NCI-H446 treated with DMSO at 0.1 percent for 48 hours (cell line): ENCODE results near the gene NUP153.
"Not testable (repeated sequence)": the region's sequence is repeated elsewhere in the genome, so short reads cannot be mapped to it uniquely, and the experiment has no call there.

Source experiments
- DNase-seq: peaks from one replicate; lab custom pipeline; 2025; lab: John Stamatoyannopoulos, UW

NUP153 gene

GRCh38 chr6:17601386-17601703 is 105.4 kb downstream of the NUP153 start:
- DNase-seq, result no peak

- DNase-seq, result no peak
Measured at GRCh38 chr6:17600527-17601385, 106.0 kb downstream of the NUP153 start.

GRCh38 chr6:17599877-17600526 is 106.7 kb downstream of the NUP153 start, which contains the start of gene FAM8A1:
Gene FAM8A1, plus strand, starts transcription at chr6:17600302. Its CDS starts 108 bp downstream, at chr6:17600410.
- DNase-seq, result peak; percentile 68

- no peak for DNase-seq
Measured at GRCh38 chr6:17596085-17596484, 110.6 kb downstream of the NUP153 start.

GRCh38 chr6:17593246-17593645 is 113.5 kb downstream of the NUP153 start:
- no peak for DNase-seq

- no peak for DNase-seq
Measured at GRCh38 chr6:17591287-17591686, 115.4 kb downstream of the NUP153 start.

- peak; percentile 74 for DNase-seq
Measured at GRCh38 chr6:17589406-17590096, 117.2 kb downstream of the NUP153 start.

GRCh38 chr6:17588011-17588410 is 118.7 kb downstream of the NUP153 start:
- DNase-seq, result no peak

GRCh38 chr6:17586623-17587022 is 120.1 kb downstream of the NUP153 start:
- DNase-seq, result not testable (repeated sequence)

GRCh38 chr6:17585766-17586490 is 120.8 kb downstream of the NUP153 start:
- DNase-seq, result no peak

GRCh38 chr6:17584241-17584803 is 122.4 kb downstream of the NUP153 start:
- peak; percentile 85 for DNase-seq

GRCh38 chr6:17583811-17584210 is 122.9 kb downstream of the NUP153 start:
- DNase-seq, result no peak

- not testable (repeated sequence) for DNase-seq
Measured at GRCh38 chr6:17581282-17581681, 125.4 kb downstream of the NUP153 start.

GRCh38 chr6:17580518-17581048 is 126.1 kb downstream of the NUP153 start:
- no peak for DNase-seq

GRCh38 chr6:17577059-17577458 is 129.7 kb downstream of the NUP153 start:
- no peak for DNase-seq

GRCh38 chr6:17574866-17575560 is 131.7 kb downstream of the NUP153 start:
- DNase-seq, result peak; percentile 42

GRCh38 chr6:17565399-17565798 is 141.3 kb downstream of the NUP153 start:
- DNase-seq, result no peak
